AG09319 (cell line): ENCODE data around the gene TRRAP.
A peak's percentile ranks its signal among the peaks of the same experiment; 100 is the strongest.

ENCODE experiments used
- DNase-seq: peaks from one replicate; pipeline ENCODE4 v3.0.0-alpha.2; 2010; ENCODE audit warnings: low read depth; ENCODE audit errors: extremely low read depth
- CTCF ChIP-seq: IDR thresholded peaks from 2 replicates; pipeline ENCODE4 v1.5.1; 2011; ENCODE audit warnings: low read depth, mild to moderate bottlenecking, inconsistent platforms, low read length, moderate library complexity

TRRAP gene

GRCh38 chr7:99030951-99031350 lies 152.6 kb downstream of the TRRAP start:
- no peak for TF ChIP-seq CTCF
- DNase-seq = no peak

- DNase-seq = no peak
- no peak for TF ChIP-seq CTCF
Observed at GRCh38 chr7:99031496-99031895, 153.2 kb downstream of the TRRAP start.

- no peak for DNase-seq
- TF ChIP-seq CTCF = no peak
Observed at GRCh38 chr7:99032928-99033327, 154.6 kb downstream of the TRRAP start.

GRCh38 chr7:99033765-99034164 lies 155.4 kb downstream of the TRRAP start:
- no peak for TF ChIP-seq CTCF
- no peak for DNase-seq

GRCh38 chr7:99034932-99035722 lies 156.8 kb downstream of the TRRAP start:
- TF ChIP-seq CTCF = no peak
- DNase-seq = no peak

- no peak for TF ChIP-seq CTCF
- no peak for DNase-seq
Observed at GRCh38 chr7:99035723-99036545, 157.6 kb downstream of the TRRAP start.

GRCh38 chr7:99036546-99037111 lies 158.3 kb downstream of the TRRAP start:
- no peak for DNase-seq
- TF ChIP-seq CTCF = peak; percentile 41
